Superior temporal gyrus (tissue), 1 donor: ENCODE results near the gene IFT122.
A peak's percentile ranks its signal among the peaks of the same experiment; 100 is the strongest.

Source experiments
- DNase-seq: peaks from one replicate; pipeline ENCODE4 v3.0.0-alpha.2; 2016; ENCODE audit errors: extremely low spot score

The IFT122 gene

GRCh38 chr3:129434140-129434539, 5.9 kb upstream of the IFT122 start:
- DNase-seq: no peak

GRCh38 chr3:129435367-129435766, 4.7 kb upstream of the IFT122 start:
- peak; percentile 12 for DNase-seq

- peak; percentile 33 for DNase-seq
These were observed 703 bp upstream of the IFT122 start for GRCh38 chr3:129439226-129439816.

- DNase-seq: peak; percentile 46
These were observed 680 bp downstream of the IFT122 start for GRCh38 chr3:129440618-129441190.

GRCh38 chr3:129441215-129441614, 1.2 kb downstream of the IFT122 start:
- peak; percentile 30 for DNase-seq

GRCh38 chr3:129441782-129442181, 1.8 kb downstream of the IFT122 start:
- peak; percentile 73 for DNase-seq

GRCh38 chr3:129442486-129442885, 2.5 kb downstream of the IFT122 start:
- DNase-seq: peak; percentile 32

GRCh38 chr3:129442947-129443346, 2.9 kb downstream of the IFT122 start:
- DNase-seq: peak; percentile 21

GRCh38 chr3:129445471-129445870, 5.4 kb downstream of the IFT122 start:
- no peak for DNase-seq

GRCh38 chr3:129446926-129447325, 6.9 kb downstream of the IFT122 start:
- no peak for DNase-seq

GRCh38 chr3:129448186-129448895, 8.3 kb downstream of the IFT122 start:
- no peak for DNase-seq

GRCh38 chr3:129449279-129450115, 9.5 kb downstream of the IFT122 start:
- no peak for DNase-seq

- no peak for DNase-seq
These were observed 13.7 kb downstream of the IFT122 start for GRCh38 chr3:129453732-129454131.

- no peak for DNase-seq
These were observed 20.1 kb downstream of the IFT122 start for GRCh38 chr3:129460155-129460554.

- peak; percentile 15 for DNase-seq
These were observed 20.5 kb downstream of the IFT122 start for GRCh38 chr3:129460572-129460971.

GRCh38 chr3:129461022-129461421, 21.0 kb downstream of the IFT122 start:
- peak; percentile 69 for DNase-seq

GRCh38 chr3:129461461-129462146, 21.6 kb downstream of the IFT122 start:
- DNase-seq: peak; percentile 35

- no peak for DNase-seq
These were observed 22.4 kb downstream of the IFT122 start for GRCh38 chr3:129462361-129462968.

- DNase-seq: no peak
These were observed 23.1 kb downstream of the IFT122 start for GRCh38 chr3:129463094-129463493.

- peak; percentile 55 for DNase-seq
These were observed 23.7 kb downstream of the IFT122 start for GRCh38 chr3:129463716-129464115.

- no peak for DNase-seq
These were observed 27.9 kb downstream of the IFT122 start for GRCh38 chr3:129467932-129468331.
